SK-N-SH (cell line): ENCODE results near the gene MLYCD. TPM values are rescaled to one million over a fixed set of nuclear protein-coding genes. Genes with fewer than 3 reads are reported as not detected.

Experiments used
- CTCF ChIA-PET: fragments of 300-600, 350-600 bp; formaldehyde crosslinking; extraction: SDS; loops from one replicate; lab custom pipeline; 2021; lab: Yijun Ruan, JAX
- POLR2A ChIA-PET: fragments of 350-600 bp; sonication (Branson Sonifier 250); formaldehyde crosslinking; extraction: SDS; loops from one replicate; lab custom pipeline; 2020; ENCODE audit warnings: antibody characterized with exemption, inconsistent platforms; lab: Yijun Ruan, JAX
- DNase-seq: peaks from one replicate; pipeline ENCODE4 v3.0.0; 2012
- H2AFZ ChIP-seq: fragments of 200-600 bp; sonication (generic); 2 replicates; pipeline ENCODE4 v1.8.1; 2016; ENCODE audit warnings: antibody characterized with exemption, mild to moderate bottlenecking, low read depth
- H3F3A ChIP-seq: fragments of 200-600 bp; sonication (generic); replicated peaks from 2 replicates; pipeline ENCODE3; 2016; ENCODE audit warnings: antibody characterized with exemption, mild to moderate bottlenecking; ENCODE audit not compliant: insufficient read depth
- H3K27ac ChIP-seq, 2 experiments: fragments of 200-500 bp in 1 of 2; fragments of 200-600 bp in 1 of 2; sonication (Bioruptor generic) in 1 of 2; sonication (generic), shearing (Covaris generic) in 1 of 2; 2 replicates each; pipeline versions ENCODE4 v1.5.1 to v1.6.1; 2014 to 2016; ENCODE audit warnings: low read depth in 2 of 2, inconsistent platforms in 1 of 2, low read length in 1 of 2, mild to moderate bottlenecking in 1 of 2, mixed read lengths in 1 of 2
- H3K27me3 ChIP-seq: fragments of 200-600 bp; sonication (generic), shearing (Covaris generic); 2 replicates; pipeline ENCODE4 v1.6.1; 2016; ENCODE audit warnings: mixed run types; ENCODE audit not compliant: insufficient read depth
- H3K36me3 ChIP-seq, 2 experiments: fragments of 200-500 bp in 1 of 2; fragments of 200-600 bp in 1 of 2; sonication (Bioruptor generic) in 1 of 2; sonication (generic) in 1 of 2; replicated peaks in 1 of 2; 2 replicates each; pipeline versions ENCODE3 to v1.5.1; 2014 to 2016; ENCODE audit warnings: low read length in 1 of 2, mild to moderate bottlenecking in 1 of 2; ENCODE audit not compliant: insufficient read depth in 2 of 2, control insufficient read depth in 1 of 2
- H3K4me1 ChIP-seq, 2 experiments: fragments of 200-500 bp in 1 of 2; fragments of 200-600 bp in 1 of 2; sonication (Bioruptor generic) in 1 of 2; sonication (generic), shearing (Covaris generic) in 1 of 2; 2 replicates each; pipeline versions ENCODE4 v1.5.1 to v1.6.1; 2014 to 2016; ENCODE audit warnings: low read depth in 1 of 2, low read length in 1 of 2, mixed run types in 1 of 2; ENCODE audit not compliant: insufficient read depth in 2 of 2, control insufficient read depth in 1 of 2
- H3K4me2 ChIP-seq: fragments of 200-600 bp; sonication (generic), shearing (Covaris generic); 2 replicates; pipeline ENCODE4 v1.6.1; 2017; ENCODE audit warnings: mixed run types
- H3K4me3 ChIP-seq, 2 experiments: fragments of 200-500 bp in 1 of 2; fragments of 200-600 bp in 1 of 2; sonication (Bioruptor generic) in 1 of 2; sonication (generic), shearing (Covaris generic) in 1 of 2; 2 replicates each; pipeline versions ENCODE4 v1.5.1 to v1.8.1; 2014 to 2016; ENCODE audit warnings: low read depth in 2 of 2, inconsistent platforms in 1 of 2, low read length in 1 of 2, mild to moderate bottlenecking in 1 of 2, mixed read lengths in 1 of 2, moderate library complexity in 1 of 2
- H3K79me2 ChIP-seq: fragments of 200-600 bp; sonication (generic); 2 replicates; pipeline ENCODE4 v1.8.1; 2017; ENCODE audit warnings: mild to moderate bottlenecking; ENCODE audit not compliant: insufficient read depth
- H3K9ac ChIP-seq: fragments of 200-600 bp; sonication (generic); 2 replicates; pipeline ENCODE4 v1.6.1; 2017; ENCODE audit warnings: mixed run types
- H3K9me2 ChIP-seq: fragments of 200-600 bp; sonication (generic); 2 replicates; pipeline ENCODE4 v1.6.1; 2017; ENCODE audit warnings: mixed run types
- H3K9me3 ChIP-seq: fragments of 200-600 bp; sonication (generic); 2 replicates; pipeline ENCODE4 v1.6.1; 2017; ENCODE audit warnings: mixed run types, mild to moderate bottlenecking, moderate library complexity
- H4K20me1 ChIP-seq: fragments of 200-600 bp; sonication (generic); 2 replicates; pipeline ENCODE4 v1.6.1; 2017; ENCODE audit warnings: mild to moderate bottlenecking, mixed run types; ENCODE audit not compliant: insufficient read depth
- ELF1 ChIP-seq: IDR thresholded peaks from 2 replicates; pipeline ENCODE4 v1.4.0; 2012
- RAD21 ChIP-seq: IDR thresholded peaks from 2 replicates; pipeline ENCODE4 v1.6.1; 2012; ENCODE audit warnings: mild to moderate bottlenecking, low read length
- SMC3 ChIP-seq: IDR thresholded peaks from 2 replicates; pipeline ENCODE4 v1.6.1; 2012; ENCODE audit warnings: low read depth, low read length, improper control_type of control experiment
- TAF1 ChIP-seq: IDR thresholded peaks from 2 replicates; pipeline ENCODE4 v1.6.1; 2012; ENCODE audit warnings: low read depth, mild to moderate bottlenecking, low read length, moderate library complexity, borderline replicate concordance
- TEAD4 ChIP-seq: IDR thresholded peaks from 2 replicates; pipeline ENCODE4 v1.4.0; 2012; ENCODE audit warnings: mild to moderate bottlenecking, borderline replicate concordance; ENCODE audit not compliant: insufficient read depth
- WGBS: methylation state at CpG from one replicate; pipeline ENCODE4 v1.1.6; 2017; ENCODE audit warnings: low lambda C conversion rate; 5-methylcytosine and 5-hydroxymethylcytosine counted together
- polyA plus RNA-seq, 3 experiments: library from polyadenylated mRNA; depleted of rRNA; stranded (reverse); fragments of >200 nt; gene quantifications; 2 replicates each; pipeline ENCODE4 v1.2.3, GENCODE V29; 2012
- TF ChIP-seq, protein P1 (sequence below): fragments of 150-350 bp; IDR thresholded peaks from 2 replicates; pipeline ENCODE4 v1.6.1; 2016; ENCODE audit warnings: mild to moderate bottlenecking, low read depth, low read length
- TF ChIP-seq, protein P2 (sequence below): fragments of 200-600 bp; sonication (generic); IDR thresholded peaks from 2 replicates; pipeline ENCODE4 v1.6.1; 2017; ENCODE audit warnings: antibody characterized with exemption, mild to moderate bottlenecking, moderate library complexity

The MLYCD gene
- polyA plus RNA-seq, 1 of the 3 experiments (the other 2 are of a cell fraction), result 2.4 TPM

DNA sequence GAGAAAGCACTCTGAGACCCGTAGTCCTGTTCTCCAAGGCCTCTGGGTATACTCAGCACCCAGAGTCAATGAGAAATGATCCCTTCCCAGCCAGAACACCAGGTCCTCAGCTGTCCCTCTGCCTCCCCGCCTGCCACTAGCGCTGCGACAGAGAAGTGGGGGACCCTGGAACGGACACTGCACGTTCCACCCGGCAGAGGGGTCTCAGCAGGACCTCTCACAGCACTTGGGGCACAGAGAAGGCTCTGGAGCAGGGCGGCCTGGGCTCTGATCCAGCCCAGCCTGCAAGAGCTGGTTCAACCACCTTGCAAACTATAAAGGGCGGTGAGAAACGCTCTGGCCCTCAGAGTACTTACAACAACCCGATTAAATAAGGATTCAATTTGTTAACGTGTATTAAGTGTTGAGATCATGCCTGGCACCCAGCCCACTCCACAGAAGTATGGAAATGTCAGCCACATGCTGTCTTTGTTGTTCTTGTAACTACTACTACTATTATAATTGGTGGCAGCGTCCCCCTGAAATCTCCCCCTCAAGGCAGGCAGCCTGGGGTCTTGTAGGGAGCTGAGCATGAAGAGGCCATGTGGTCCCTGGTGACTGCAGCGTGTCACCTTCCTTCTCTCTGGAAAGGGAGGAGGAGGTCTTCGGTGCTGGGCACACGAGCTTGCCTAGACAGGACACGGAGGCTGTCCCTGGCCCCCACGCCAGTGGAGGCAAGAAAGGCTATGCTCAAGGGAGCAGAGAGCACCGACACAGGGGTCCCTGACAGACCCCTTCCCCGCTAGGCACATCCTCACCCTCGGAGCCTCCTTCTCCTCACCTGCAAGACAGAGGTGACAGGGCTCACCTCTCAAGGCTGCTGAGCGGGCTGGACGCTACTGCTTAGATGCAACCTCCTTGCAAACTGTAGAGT, 56.6 kb downstream of the MLYCD start:
- H3F3A ChIP-seq, result peaks cover 3% of the 10 kb centered on the region
- H3K27me3 ChIP-seq, result no peaks in the 10 kb centered on the region
- CTCF ChIA-PET, result interaction anchor here (0.9 to 14.6 kb wide), 20 partner anchors 9 to 529 kb away, joined by 3 to 470 read pairs (median 6); partner anchors contain the start of genes NECAB2, SLC38A8 and TAF1C
- H3K4me2 ChIP-seq, result peak overlapping the region; percentile 99
- no peak overlapping the region for H3K27ac ChIP-seq
- 80% methylated on average over 17 of the region's 23 CpGs for WGBS
- no peak for DNase-seq
- no peaks in the 10 kb centered on the region for H3K79me2 ChIP-seq
- no peak for TF ChIP-seq TEAD4
- no peak for TF ChIP-seq ELF1
- TF ChIP-seq, protein P1, sequence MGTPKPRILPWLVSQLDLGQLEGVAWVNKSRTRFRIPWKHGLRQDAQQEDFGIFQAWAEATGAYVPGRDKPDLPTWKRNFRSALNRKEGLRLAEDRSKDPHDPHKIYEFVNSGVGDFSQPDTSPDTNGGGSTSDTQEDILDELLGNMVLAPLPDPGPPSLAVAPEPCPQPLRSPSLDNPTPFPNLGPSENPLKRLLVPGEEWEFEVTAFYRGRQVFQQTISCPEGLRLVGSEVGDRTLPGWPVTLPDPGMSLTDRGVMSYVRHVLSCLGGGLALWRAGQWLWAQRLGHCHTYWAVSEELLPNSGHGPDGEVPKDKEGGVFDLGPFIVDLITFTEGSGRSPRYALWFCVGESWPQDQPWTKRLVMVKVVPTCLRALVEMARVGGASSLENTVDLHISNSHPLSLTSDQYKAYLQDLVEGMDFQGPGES, result no peak
- TF ChIP-seq SMC3, result no peak
- no peak overlapping the region for H3K4me3 ChIP-seq
- peaks cover 4 to 6% of the 10 kb centered on the region in 2 experiments for H3K36me3 ChIP-seq
- peaks cover 11% of the 10 kb centered on the region; the same call in 1 of the 2 replicates for H4K20me1 ChIP-seq
- H3K4me1 ChIP-seq, result peaks cover 9 to 37% of the 10 kb centered on the region in 2 experiments; a peak in 2 of 4 replicates
- H3K9me2 ChIP-seq, result no peaks in the 10 kb centered on the region
- no peaks in the 10 kb centered on the region for H3K9me3 ChIP-seq
- no peak overlapping the region for H2AFZ ChIP-seq
- POLR2A ChIA-PET, result no interaction called here
- no peak overlapping the region for H3K9ac ChIP-seq

DNA sequence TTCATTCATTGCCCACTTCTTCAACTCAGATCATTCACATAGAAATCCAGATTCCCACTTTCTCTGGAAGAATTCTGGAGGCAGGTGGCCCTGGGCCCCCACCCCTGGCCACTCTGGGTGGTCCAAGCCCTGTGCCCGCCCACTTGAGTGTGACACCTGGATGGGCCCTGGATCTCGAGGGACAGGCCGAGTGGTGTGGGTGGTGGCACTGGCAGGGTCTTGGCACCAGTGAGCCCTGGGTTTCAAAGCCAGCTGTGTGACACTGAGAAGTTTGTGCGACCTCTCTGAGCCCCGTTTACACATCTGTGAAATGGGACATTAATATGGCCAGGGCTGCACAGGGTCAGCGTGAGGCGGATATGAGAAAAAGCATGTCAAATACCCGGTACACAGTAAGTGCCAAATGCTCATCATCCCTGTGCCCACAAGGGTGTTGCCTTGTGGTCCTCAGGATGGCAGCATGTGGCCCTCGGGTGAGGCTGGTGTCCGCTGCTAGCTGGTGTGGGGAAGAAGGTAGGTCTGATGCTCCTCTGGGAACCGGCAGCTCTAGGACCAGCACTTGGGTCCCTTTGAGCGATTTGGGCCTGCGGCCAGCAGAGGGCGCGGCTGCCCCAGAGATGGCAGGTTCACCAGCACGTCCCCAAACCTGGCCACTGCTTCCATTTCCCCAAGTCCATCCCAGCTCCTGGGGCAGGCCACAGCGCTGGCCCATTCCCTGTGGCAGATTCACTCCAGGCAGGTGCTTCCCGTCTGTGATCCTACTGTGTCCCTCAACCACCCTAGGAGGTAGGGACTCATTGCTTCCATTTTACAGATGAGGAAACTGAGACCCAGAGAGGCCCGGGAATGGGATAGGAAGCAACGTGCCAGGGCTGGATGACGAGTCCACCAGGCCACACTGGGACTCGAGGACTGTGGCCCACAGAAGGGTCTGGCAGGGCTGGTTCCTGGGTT, 57.7 kb downstream of the MLYCD start:
- peaks cover 9 to 31% of the 10 kb centered on the region in 2 experiments; a peak in 2 of 4 replicates for H3K4me1 ChIP-seq
- ChIA-PET POLR2A (interaction anchor here (1.1 kb wide), 1 partner anchor 160 kb away, joined by 3 read pairs; the partner anchor contains the start of gene MBTPS1), CTCF (interaction anchor here (0.6 to 14.6 kb wide), 68 partner anchors 9 to 1014 kb away, joined by 3 to 470 read pairs (median 5); partner anchors contain the start of genes DNAAF1, HSDL1, NECAB2 and SLC38A8)
- H3K4me2 ChIP-seq, result no peak overlapping the region
- peaks cover 11% of the 10 kb centered on the region; the same call in 1 of the 2 replicates for H4K20me1 ChIP-seq
- WGBS, result 47% methylated on average over 20 of the region's 22 CpGs
- H3K4me3 ChIP-seq, result peak overlapping the region in 1 of 2 experiments; percentile 47; a peak in 1 of 4 replicates
- peaks cover 3% of the 10 kb centered on the region for H3F3A ChIP-seq
- DNase-seq, result peak; percentile 88
- H3K9me2 ChIP-seq, result no peaks in the 10 kb centered on the region
- no peak overlapping the region for H2AFZ ChIP-seq
- peaks cover 4 to 9% of the 10 kb centered on the region in 2 experiments for H3K36me3 ChIP-seq
- no peak overlapping the region for H3K9ac ChIP-seq
- H3K9me3 ChIP-seq, result no peaks in the 10 kb centered on the region
- H3K27ac ChIP-seq, result no peak overlapping the region
- peak; percentile 94 for TF ChIP-seq RAD21
- peak; percentile 88 for TF ChIP-seq SMC3
- TF ChIP-seq TAF1, result no peak
- TF ChIP-seq, protein P2, sequence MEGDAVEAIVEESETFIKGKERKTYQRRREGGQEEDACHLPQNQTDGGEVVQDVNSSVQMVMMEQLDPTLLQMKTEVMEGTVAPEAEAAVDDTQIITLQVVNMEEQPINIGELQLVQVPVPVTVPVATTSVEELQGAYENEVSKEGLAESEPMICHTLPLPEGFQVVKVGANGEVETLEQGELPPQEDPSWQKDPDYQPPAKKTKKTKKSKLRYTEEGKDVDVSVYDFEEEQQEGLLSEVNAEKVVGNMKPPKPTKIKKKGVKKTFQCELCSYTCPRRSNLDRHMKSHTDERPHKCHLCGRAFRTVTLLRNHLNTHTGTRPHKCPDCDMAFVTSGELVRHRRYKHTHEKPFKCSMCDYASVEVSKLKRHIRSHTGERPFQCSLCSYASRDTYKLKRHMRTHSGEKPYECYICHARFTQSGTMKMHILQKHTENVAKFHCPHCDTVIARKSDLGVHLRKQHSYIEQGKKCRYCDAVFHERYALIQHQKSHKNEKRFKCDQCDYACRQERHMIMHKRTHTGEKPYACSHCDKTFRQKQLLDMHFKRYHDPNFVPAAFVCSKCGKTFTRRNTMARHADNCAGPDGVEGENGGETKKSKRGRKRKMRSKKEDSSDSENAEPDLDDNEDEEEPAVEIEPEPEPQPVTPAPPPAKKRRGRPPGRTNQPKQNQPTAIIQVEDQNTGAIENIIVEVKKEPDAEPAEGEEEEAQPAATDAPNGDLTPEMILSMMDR, result peak; percentile 91
- no peaks in the 10 kb centered on the region for H3K79me2 ChIP-seq
- no peaks in the 10 kb centered on the region for H3K27me3 ChIP-seq
